ENCODE measurements around the gene LAIR2. TPM values are rescaled to one million over a fixed set of nuclear protein-coding genes. Genes with fewer than 3 reads are reported as not detected.
"Not testable (repeated sequence)": the region's sequence is repeated elsewhere in the genome, so short reads cannot be mapped to it uniquely, and the experiment has no call there.

Gene LAIR2
- total RNA-seq, 1 experiment from 2014 or later: not detected

- DNase-seq (ENCODE audit: low read depth): no peak
Observed at GRCh38 chr19:54464044-54464629, 38.5 kb upstream of the LAIR2 start.

GRCh38 chr19:54464630-54465425 lies 37.8 kb upstream of the LAIR2 start:
- peak; percentile 87 for DNase-seq (ENCODE audit: low read depth)

- no peak for DNase-seq (ENCODE audit: low read depth)
Observed at GRCh38 chr19:54465426-54466109, 37.1 kb upstream of the LAIR2 start.

- DNase-seq (ENCODE audit: low read depth): not testable (repeated sequence)
Observed at GRCh38 chr19:54466110-54466480, 36.5 kb upstream of the LAIR2 start.

- no peak for DNase-seq (ENCODE audit: low read depth)
Observed at GRCh38 chr19:54469496-54469934, 33.1 kb upstream of the LAIR2 start.

GRCh38 chr19:54470276-54470887 lies 32.2 kb upstream of the LAIR2 start:
- no peak for DNase-seq (ENCODE audit: low read depth)

- DNase-seq (ENCODE audit: low read depth): no peak
Observed at GRCh38 chr19:54470991-54471782, 31.4 kb upstream of the LAIR2 start.

- peak; percentile 41 for DNase-seq (ENCODE audit: low read depth)
Observed at GRCh38 chr19:54473071-54473891, 29.4 kb upstream of the LAIR2 start, which contains the start of gene CDC42EP5. TSS of gene CDC42EP5 (minus strand) at chr19:54473296. CDS start at chr19:54465547, 7,749 bp downstream.

- no peak for DNase-seq (ENCODE audit: low read depth)
Observed at GRCh38 chr19:54473892-54474372, 28.7 kb upstream of the LAIR2 start.

GRCh38 chr19:54475706-54476105 lies 26.9 kb upstream of the LAIR2 start:
- DNase-seq (ENCODE audit: low read depth): no peak

- DNase-seq (ENCODE audit: low read depth): no peak
Observed at GRCh38 chr19:54477650-54478049, 25.0 kb upstream of the LAIR2 start.

GRCh38 chr19:54478677-54479266 lies 23.9 kb upstream of the LAIR2 start:
- no peak for DNase-seq (ENCODE audit: low read depth)

GRCh38 chr19:54480051-54480450 lies 22.6 kb upstream of the LAIR2 start:
- DNase-seq (ENCODE audit: low read depth): no peak

- DNase-seq (ENCODE audit: low read depth): no peak
Observed at GRCh38 chr19:54481326-54481930, 21.2 kb upstream of the LAIR2 start.

GRCh38 chr19:54482889-54483288 lies 19.7 kb upstream of the LAIR2 start:
- no peak for DNase-seq (ENCODE audit: low read depth)

- no peak for DNase-seq (ENCODE audit: low read depth)
Observed at GRCh38 chr19:54484451-54484850, 18.2 kb upstream of the LAIR2 start.

- no peak for DNase-seq (ENCODE audit: low read depth)
Observed at GRCh38 chr19:54485851-54486250, 16.8 kb upstream of the LAIR2 start.

- DNase-seq (ENCODE audit: low read depth): no peak
Observed at GRCh38 chr19:54489341-54489740, 13.3 kb upstream of the LAIR2 start.

GRCh38 chr19:54489766-54490165 lies 12.9 kb upstream of the LAIR2 start:
- no peak for DNase-seq (ENCODE audit: low read depth)
